Colonic mucosa (tissue), 4 donors: Measurements from ENCODE around the gene IGSF11. TPM values are rescaled to one million over a fixed set of nuclear protein-coding genes. Genes with fewer than 3 reads are reported as not detected.

ENCODE experiments used
- DNase-seq: peaks from one replicate; pipeline ENCODE4 v3.0.0-alpha.2; 2020
- H3K27ac ChIP-seq: fragments of 200-600 bp; one replicate; pipeline ENCODE4 v1.8.0; 2021
- H3K27me3 ChIP-seq: fragments of 200-600 bp; one replicate; pipeline ENCODE4 v1.8.0; 2021
- H3K36me3 ChIP-seq: fragments of 200-600 bp; one replicate; pipeline ENCODE4 v1.8.0; 2021
- H3K4me1 ChIP-seq: fragments of 200-600 bp; one replicate; pipeline ENCODE4 v1.8.0; 2021; ENCODE audit warnings: mild to moderate bottlenecking
- H3K4me3 ChIP-seq: fragments of 200-600 bp; one replicate; pipeline ENCODE4 v1.8.0; 2021
- H3K9ac ChIP-seq, 2 donors: one replicate each; pipeline ENCODE4 v1.7.0; 2013; ENCODE audit warnings: control low read depth in 2 of 2, low read depth in 2 of 2, low read length in 2 of 2
- H3K9me3 ChIP-seq: fragments of 200-600 bp; one replicate; pipeline ENCODE4 v1.8.0; 2021
- intact Hi-C: fragments of 100-400 bp; cut with DNase I; formaldehyde crosslinking; loops from one replicate; pipeline ENCODE4 v1.14.1; 2022
- total RNA-seq, 2 donors: library from RNA; stranded (reverse); fragmentation: NEBNext Ultra II Directional in 1 of 2; extraction: Animal tissue kit (Norgen Biotek cat#: 25700) in 1 of 2; gene quantifications; one replicate each; pipeline ENCODE4 v1.2.1, GENCODE V29; 2021
- TF ChIP-seq, protein P1 (sequence below): fragments of 200-600 bp; IDR thresholded peaks from one replicate; pipeline ENCODE4 v1.8.0; 2022; ENCODE audit warnings: antibody characterized with exemption, mild to moderate bottlenecking
- donor health status: healthy.
- donor health status: DM: no; HTN: no; CAD: no.
- donor health status: DM: no; HTN: no; CAD: no.

Gene IGSF11
- total RNA-seq, 2 donors from 2014 or later = 0.22 to 0.50 TPM

DNA sequence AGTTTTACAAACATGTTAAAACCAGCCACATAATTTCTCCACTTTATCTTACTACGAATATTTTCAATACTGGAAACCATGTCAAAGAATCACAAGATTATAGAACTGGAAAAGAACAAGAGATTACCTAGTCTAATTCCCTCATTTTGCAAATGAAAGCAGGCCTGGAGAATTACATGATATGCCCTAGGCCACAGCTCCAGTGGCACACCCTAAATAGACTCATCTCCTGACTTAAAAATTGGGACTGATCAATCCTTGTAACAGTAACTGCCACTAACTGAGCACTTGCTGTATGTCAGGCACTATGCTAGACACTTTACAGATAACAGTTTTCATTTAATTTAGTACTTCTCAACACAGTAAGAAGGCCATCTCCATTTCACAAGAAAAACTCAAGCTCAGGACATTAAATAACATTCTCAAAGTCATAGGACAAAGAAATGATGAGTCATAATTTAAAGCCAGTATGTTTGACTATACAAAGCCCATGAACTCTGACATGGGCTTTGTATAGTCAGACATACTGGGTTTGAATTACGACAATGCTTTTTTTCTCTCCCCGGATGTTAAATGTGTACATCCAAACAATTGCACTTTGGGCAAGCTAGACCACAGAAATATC lies 9.4 kb downstream of the IGSF11 start:
- intact Hi-C loops = no loop called here
- H3K4me1 ChIP-seq = no peaks in the 10 kb centered on the region
- H3K9me3 ChIP-seq = no peaks in the 10 kb centered on the region
- no peaks in the 10 kb centered on the region for H3K36me3 ChIP-seq
- no peak overlapping the region for H3K4me3 ChIP-seq
- no peaks in the 10 kb centered on the region for H3K27me3 ChIP-seq
- no peak overlapping the region for H3K9ac ChIP-seq
- no peak for DNase-seq
- no peak overlapping the region for H3K27ac ChIP-seq
- TF ChIP-seq, protein P1, sequence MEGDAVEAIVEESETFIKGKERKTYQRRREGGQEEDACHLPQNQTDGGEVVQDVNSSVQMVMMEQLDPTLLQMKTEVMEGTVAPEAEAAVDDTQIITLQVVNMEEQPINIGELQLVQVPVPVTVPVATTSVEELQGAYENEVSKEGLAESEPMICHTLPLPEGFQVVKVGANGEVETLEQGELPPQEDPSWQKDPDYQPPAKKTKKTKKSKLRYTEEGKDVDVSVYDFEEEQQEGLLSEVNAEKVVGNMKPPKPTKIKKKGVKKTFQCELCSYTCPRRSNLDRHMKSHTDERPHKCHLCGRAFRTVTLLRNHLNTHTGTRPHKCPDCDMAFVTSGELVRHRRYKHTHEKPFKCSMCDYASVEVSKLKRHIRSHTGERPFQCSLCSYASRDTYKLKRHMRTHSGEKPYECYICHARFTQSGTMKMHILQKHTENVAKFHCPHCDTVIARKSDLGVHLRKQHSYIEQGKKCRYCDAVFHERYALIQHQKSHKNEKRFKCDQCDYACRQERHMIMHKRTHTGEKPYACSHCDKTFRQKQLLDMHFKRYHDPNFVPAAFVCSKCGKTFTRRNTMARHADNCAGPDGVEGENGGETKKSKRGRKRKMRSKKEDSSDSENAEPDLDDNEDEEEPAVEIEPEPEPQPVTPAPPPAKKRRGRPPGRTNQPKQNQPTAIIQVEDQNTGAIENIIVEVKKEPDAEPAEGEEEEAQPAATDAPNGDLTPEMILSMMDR = no peak

DNA sequence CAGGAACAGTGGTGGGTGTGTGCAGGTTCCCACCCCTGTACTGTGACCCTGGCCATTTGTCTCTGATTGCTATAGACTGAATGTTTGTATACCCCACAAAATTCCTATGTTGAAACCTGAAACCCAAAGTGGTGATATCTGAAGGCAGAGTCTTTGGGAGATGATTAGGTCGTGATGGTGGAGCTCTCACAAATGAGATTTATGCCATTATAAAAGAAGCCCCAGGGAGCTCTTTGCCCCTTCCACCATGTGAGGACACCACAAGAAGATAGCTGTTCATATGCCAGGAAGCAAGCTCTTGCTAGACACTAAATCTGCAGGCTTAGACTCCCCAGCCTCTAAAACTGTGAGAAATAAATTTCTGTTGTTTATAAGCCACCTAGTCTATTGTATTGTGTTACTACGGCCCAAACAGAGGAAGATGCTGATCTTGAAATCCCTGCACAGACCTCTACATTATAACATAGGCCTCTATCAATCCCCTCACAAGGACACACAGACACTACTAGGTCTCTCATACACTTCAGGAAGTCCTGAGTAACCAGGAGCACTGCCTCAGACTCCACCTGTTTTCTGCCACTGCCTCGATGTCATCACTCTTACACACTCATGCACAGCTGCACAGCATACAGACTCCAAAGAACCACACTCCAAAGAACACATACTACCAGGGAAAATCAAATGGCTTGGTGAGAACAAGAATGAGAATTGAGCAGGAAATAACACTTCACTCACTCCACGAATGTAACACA lies 14.7 kb downstream of the IGSF11 start:
- H3K4me1 ChIP-seq = no peaks in the 10 kb centered on the region

DNA sequence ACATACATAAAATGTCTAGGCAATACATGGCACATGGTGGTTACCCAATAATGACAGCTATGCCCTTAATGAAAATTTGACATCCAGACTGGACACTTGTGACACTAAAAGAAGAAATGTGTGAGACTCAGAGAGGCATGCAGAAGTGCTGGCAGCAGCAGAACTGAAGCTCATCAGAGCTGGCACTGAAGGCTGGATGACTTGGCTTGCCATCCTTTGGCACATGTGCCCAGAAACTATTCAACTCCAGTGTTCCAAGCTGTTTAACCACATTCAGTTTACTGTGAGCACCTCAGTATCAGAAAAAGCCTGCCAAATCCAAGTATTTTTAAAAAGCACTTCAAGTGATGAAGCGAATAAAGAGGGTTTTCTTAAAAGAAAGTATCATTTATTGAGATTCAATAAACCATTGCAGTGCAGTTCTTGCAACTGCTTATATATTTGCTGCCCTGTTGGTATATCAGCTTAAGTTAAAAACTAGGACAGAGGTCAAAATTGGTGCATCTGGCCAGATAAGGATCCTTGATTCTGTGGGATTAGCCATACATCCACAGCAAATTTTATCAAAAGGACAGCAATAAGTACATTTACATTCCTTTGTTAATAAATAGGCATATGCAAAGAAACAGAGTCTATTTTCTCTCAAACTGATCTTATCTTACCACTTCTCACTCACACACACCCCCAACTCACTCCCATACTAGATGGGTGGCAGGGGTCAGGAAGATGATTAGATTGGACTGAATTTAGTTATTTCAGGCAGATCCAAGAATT lies 15.8 kb downstream of the IGSF11 start:
- Histone ChIP-seq H3K9me3 (no peaks in the 10 kb centered on the region), H3K9ac (no peak overlapping the region), H3K4me3 (no peak overlapping the region), H3K27me3 (no peaks in the 10 kb centered on the region), H3K27ac (no peak overlapping the region), H3K36me3 (no peaks in the 10 kb centered on the region), H3K4me1 (no peaks in the 10 kb centered on the region)
- DNase-seq = no peak
- intact Hi-C loops = no loop called here
- TF ChIP-seq, protein P1 = no peak

More for the DNA sequence above, 14.7 kb downstream of the IGSF11 start:
- intact Hi-C loops = no loop called here
- H3K27me3 ChIP-seq = no peaks in the 10 kb centered on the region
- H3K27ac ChIP-seq = no peak overlapping the region
- H3K9me3 ChIP-seq = no peaks in the 10 kb centered on the region
- H3K9ac ChIP-seq = no peak overlapping the region
- no peaks in the 10 kb centered on the region for H3K36me3 ChIP-seq
- TF ChIP-seq, protein P1 = no peak
- H3K4me3 ChIP-seq = no peak overlapping the region
- DNase-seq = no peak

DNA sequence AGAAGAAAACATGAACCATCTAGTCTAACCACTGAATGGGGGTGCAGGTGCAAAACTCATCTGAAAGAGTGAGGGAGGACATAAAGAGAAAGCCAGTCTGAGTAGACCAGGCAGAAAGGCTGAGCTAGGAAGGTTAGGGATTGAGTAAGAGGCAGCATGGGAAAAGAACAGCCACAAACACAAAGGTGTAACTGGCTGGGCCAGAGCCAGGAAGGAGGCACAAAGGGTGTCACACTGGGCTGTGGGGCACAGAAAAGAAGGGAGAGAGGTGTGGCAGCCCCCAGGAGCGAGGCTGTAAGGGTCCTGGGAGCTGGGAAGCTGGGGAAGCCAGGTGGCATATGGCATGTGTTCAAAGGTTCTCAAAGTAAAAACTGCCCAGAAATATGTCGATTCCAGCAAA lies 18.7 kb downstream of the IGSF11 start:
- intact Hi-C loops = no loop called here
- no peak for DNase-seq
- Histone ChIP-seq H3K36me3 (no peaks in the 10 kb centered on the region), H3K4me3 (no peak overlapping the region), H3K4me1 (no peaks in the 10 kb centered on the region), H3K9ac (no peak overlapping the region), H3K27me3 (no peaks in the 10 kb centered on the region), H3K9me3 (no peaks in the 10 kb centered on the region), H3K27ac (no peak overlapping the region)
- TF ChIP-seq, protein P1 = no peak

DNA sequence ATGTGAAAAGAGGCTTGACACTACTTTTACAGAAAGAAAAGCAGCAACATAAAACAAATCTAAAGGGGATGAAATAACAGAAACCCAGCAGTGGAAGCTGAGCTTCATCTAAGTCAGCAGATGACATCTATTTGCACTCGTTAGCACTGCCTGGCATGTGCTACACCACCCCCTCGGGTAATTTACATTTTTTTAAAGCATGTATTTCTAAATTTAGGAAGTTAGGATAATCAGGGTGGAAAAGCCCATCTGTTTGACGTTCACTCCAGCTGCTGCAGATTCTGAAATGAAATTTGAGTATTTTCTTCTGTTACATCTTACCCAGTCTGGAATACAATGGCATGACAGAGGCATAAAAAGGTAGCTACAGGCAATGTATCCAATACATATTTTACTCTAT lies 20.7 kb downstream of the IGSF11 start:
- no peaks in the 10 kb centered on the region for H3K9me3 ChIP-seq
- H3K27ac ChIP-seq = no peak overlapping the region
- H3K4me1 ChIP-seq = no peaks in the 10 kb centered on the region
- H3K4me3 ChIP-seq = no peak overlapping the region
- intact Hi-C loops = no loop called here
- H3K9ac ChIP-seq = no peak overlapping the region
- no peak for DNase-seq
- H3K36me3 ChIP-seq = no peaks in the 10 kb centered on the region
- H3K27me3 ChIP-seq = no peaks in the 10 kb centered on the region
- TF ChIP-seq, protein P1 = no peak
